ENCODE results near the gene CUL7. TPM values are rescaled to one million over a fixed set of nuclear protein-coding genes. Genes with fewer than 3 reads are reported as not detected.

The CUL7 gene
- total and polyA plus RNA-seq, 2 of the 8 experiments (the other 6 are each of a cell fraction or from before 2014, with no cell fraction given): 10.8 to 15.0 TPM

DNA sequence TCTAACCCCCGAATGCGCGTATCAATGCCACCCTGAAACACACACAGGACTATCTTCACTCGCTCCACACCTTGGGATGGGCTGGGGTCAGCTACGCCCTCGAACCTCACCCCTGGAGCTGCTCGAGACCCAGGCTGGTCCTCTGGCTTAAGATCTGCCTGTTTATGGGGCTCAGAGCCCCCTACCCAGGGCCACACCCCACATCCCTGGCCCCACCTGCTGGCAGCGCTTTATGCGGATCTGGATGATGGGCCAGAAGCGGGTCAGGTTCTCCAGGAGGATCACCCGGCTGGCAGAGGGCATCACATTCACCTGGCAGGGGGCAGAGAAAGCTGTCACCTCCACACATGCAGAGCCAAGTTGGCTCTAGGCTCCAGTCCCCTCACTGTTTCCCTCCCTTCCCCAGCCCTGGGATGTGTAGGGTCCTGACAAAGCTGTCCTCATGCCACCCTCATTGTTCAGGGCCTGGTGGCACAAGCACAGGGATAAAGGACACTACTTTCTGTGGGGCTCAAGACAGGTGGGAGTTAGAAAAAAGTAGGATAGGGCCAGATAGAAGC lies 8.2 kb downstream of the CUL7 start:
- Histone ChIP-seq H3K4me2 (ENCODE audit: insufficient read depth in 1 of 2, low read depth in 2 of 2, low read length in 2 of 2) (no peak overlapping the region), H2BK20ac (ENCODE audit: low read length) (no peak overlapping the region), H3K4me1 (replicated peaks in 1 of 4; ENCODE audit: control insufficient read depth in 3 of 4, insufficient read depth in 4 of 4, low read length in 3 of 4) (no peaks in the 10 kb centered on the region; a peak in 1 of 7 replicates), H3K14ac (ENCODE audit: insufficient read length) (no peak overlapping the region), H2BK120ac (replicated peaks; ENCODE audit: low read depth, low read length) (no peak overlapping the region), H4K20me1 (replicated peaks in 1 of 2; ENCODE audit: control insufficient read depth in 1 of 2, insufficient read depth in 2 of 2, low read length in 2 of 2) (peaks cover 4 to 7% of the 10 kb centered on the region in 2 experiments), H2BK15ac (ENCODE audit: low read length) (no peak overlapping the region), H3K9ac (replicated peaks in 1 of 4; ENCODE audit: extremely low read depth in 1 of 4, low read depth in 3 of 4, low read length in 3 of 4) (no peak overlapping the region), H4K91ac (replicated peaks; ENCODE audit: insufficient read length, low read length) (no peak overlapping the region), H3K56ac (replicated peaks; ENCODE audit: insufficient read length, low read depth, low read length) (no peak overlapping the region), H3K23me2 (ENCODE audit: low read depth, low read length) (no peaks in the 10 kb centered on the region), H3K9me3 (ENCODE audit: insufficient read depth in 2 of 2, low read depth in 1 of 2, low read length in 1 of 2) (no peaks in the 10 kb centered on the region), H2AK5ac (ENCODE audit: low read depth, low read length) (no peak overlapping the region), H3K27me3 (replicated peaks in 1 of 4; ENCODE audit: control insufficient read depth in 3 of 4, extremely low read depth in 1 of 4, insufficient read depth in 3 of 4, low read length in 3 of 4) (no peaks in the 10 kb centered on the region), H3K4ac (replicated peaks; ENCODE audit: insufficient read length, low read depth, low read length) (no peak overlapping the region), H4K8ac (ENCODE audit: extremely low read depth, insufficient read depth, low read length) (no peak overlapping the region), H3K4me3 (ENCODE audit: extremely low read depth in 1 of 4, insufficient read depth in 2 of 4, low read depth in 3 of 4, low read length in 4 of 4) (no peak overlapping the region), H2BK12ac (ENCODE audit: low read depth, low read length) (no peak overlapping the region), H3K79me2 (ENCODE audit: control insufficient read depth in 1 of 2, insufficient read depth in 2 of 2, low read length in 2 of 2) (no peaks in the 10 kb centered on the region), H3K23ac (ENCODE audit: insufficient read length) (no peak overlapping the region), H3K79me1 (ENCODE audit: low read depth, low read length) (no peaks in the 10 kb centered on the region), H3K18ac (ENCODE audit: extremely low read depth, low read length) (no peak overlapping the region), H3K27ac (ENCODE audit: low read depth, low read length) (no peak overlapping the region), H4K5ac (ENCODE audit: insufficient read length, low read depth, low read length) (no peak overlapping the region), H2BK5ac (ENCODE audit: low read depth, low read length) (no peak overlapping the region), H2AFZ (ENCODE audit: low read length) (no peak overlapping the region), H3K36me3 (ENCODE audit: control insufficient read depth in 2 of 4, insufficient read depth in 4 of 4, low read length in 3 of 4) (peaks cover 2 to 36% (median 12%) of the 10 kb centered on the region in 4 experiments; a peak in 5 of 8 replicates)
- ChIA-PET CTCF (ENCODE audit: partially characterized antibody) (interaction anchor here (0.6 to 2.3 kb wide), 9 partner anchors 10 to 110 kb away, joined by 3 to 7 read pairs (median 3); no protein-coding TSS in a partner anchor), POLR2A (ENCODE audit: partially characterized antibody) (interaction anchor here (2.7 to 29.7 kb wide), 2 partner anchors 10 to 22 kb away, joined by 15 to 584 read pairs; partner anchors contain the start of genes CUL7, KLHDC3, MEA1 and RRP36)
- TF ChIP-seq, protein P1, sequence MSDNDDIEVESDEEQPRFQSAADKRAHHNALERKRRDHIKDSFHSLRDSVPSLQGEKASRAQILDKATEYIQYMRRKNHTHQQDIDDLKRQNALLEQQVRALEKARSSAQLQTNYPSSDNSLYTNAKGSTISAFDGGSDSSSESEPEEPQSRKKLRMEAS (IDR thresholded peaks at IDR 0.05): no peak
- TF ChIP-seq, protein P2, sequence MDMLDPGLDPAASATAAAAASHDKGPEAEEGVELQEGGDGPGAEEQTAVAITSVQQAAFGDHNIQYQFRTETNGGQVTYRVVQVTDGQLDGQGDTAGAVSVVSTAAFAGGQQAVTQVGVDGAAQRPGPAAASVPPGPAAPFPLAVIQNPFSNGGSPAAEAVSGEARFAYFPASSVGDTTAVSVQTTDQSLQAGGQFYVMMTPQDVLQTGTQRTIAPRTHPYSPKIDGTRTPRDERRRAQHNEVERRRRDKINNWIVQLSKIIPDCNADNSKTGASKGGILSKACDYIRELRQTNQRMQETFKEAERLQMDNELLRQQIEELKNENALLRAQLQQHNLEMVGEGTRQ (IDR thresholded peaks at IDR 0.05; ENCODE audit: low read length): no peak
- TF ChIP-seq CREB1 (IDR thresholded peaks at IDR 0.05): no peak
- WGBS, 2 experiments (ENCODE audit: extremely low coverage in 1 of 2, insufficient coverage in 1 of 2, insufficient read length in 1 of 2, insufficient replicate concordance in 2 of 2, low coverage in 1 of 2, low lambda C conversion rate in 2 of 2, missing lambda C conversion rate in 1 of 2): 94% methylated on average over 11 of the region's 11 CpGs; no CpG with 5 or more reads in 1 of the 2 experiments
- FAIRE-seq: no peak
- no peak for DNase-seq (ENCODE audit: low read depth in 1 of 2, low spot score in 2 of 2)
